ENCODE data around the gene SLC28A2.

SLC28A2 gene

DNA sequence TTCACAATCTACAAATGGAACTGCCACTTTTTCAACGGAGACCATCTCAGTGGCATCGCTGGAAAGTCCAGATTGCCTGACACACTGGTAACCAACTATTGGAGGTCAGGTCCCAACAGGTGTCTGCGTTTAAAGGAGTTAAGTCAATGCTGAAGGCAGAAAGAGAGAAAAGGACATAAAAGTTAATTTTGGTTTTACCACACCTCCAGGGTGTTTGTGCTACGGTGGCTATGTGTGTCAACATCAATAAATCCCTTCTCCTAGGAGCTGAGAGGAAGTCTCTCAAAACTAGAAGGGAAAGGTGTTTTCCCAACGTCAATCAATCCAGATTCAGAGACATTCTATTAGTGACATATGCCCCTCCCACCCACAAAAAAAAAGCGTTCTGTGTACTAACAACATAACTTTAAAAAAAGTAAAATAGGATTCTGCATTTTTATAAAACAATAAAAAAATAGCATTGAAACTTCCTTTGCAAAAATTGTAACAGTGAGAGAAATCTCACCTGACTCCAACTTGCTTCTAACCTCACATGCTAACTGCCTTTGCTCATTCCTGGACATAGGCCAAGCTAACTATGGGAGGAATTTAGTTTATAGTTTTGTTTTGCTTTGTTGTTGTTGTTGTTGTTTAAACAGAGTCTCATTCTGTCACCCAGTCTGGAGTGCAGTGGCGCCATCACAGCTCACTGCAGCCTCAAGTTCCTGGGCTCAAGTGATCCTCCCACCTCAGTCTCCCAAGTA lies 67.6 kb downstream of the SLC28A2 start:
- peak in 1 of 2 experiments; percentile 68 for DNase-seq (ENCODE audit: low read depth in 1 of 2, low spot score in 1 of 2)
- in situ Hi-C loops (cut with HindIII; ENCODE audit: low pct_unique_long_range_greater_than_20kb, low sequenced_read_pairs) = no loop called here
- TF ChIP-seq JUND (IDR thresholded peaks at IDR 0.05; ENCODE audit: low read depth) = 0 out of 2 replicates have a peak, but pooled peaks have one; percentile 53

DNA sequence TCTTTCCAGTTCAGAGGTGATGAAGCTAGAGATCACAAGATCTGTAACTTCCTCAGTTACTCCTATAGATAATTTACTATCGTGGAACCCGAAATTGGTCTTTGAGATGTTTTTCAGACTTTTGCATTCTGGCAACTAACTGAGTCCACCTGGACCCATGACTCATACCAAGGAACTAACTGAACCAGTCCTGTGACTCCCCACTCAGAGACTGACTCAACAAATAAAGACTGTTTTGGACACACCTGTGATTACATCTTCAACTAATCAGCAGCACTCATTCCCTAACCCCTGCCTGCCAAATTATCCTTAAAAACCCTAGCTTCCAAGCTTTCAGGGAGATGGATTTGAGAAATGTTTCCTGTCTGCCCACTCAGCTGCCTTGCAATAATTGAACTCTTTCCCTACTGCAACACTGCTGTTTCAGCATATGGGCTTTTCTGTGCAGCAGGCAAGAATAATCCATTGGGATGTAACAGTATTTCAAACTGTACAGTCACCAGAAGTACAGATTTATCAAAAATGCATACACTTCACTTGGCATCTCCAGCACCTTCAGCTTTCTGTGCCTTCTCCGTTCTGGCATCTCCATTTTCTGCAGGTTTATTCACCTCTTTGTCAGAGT lies 68.7 kb downstream of the SLC28A2 start:
- peak in 1 of 2 experiments; percentile 84 for DNase-seq (ENCODE audit: low read depth in 1 of 2, low spot score in 1 of 2)
- in situ Hi-C loops (cut with HindIII; ENCODE audit: low pct_unique_long_range_greater_than_20kb, low sequenced_read_pairs) = no loop called here
- peak; percentile 77 for TF ChIP-seq JUND (IDR thresholded peaks at IDR 0.05; ENCODE audit: low read depth)

DNA sequence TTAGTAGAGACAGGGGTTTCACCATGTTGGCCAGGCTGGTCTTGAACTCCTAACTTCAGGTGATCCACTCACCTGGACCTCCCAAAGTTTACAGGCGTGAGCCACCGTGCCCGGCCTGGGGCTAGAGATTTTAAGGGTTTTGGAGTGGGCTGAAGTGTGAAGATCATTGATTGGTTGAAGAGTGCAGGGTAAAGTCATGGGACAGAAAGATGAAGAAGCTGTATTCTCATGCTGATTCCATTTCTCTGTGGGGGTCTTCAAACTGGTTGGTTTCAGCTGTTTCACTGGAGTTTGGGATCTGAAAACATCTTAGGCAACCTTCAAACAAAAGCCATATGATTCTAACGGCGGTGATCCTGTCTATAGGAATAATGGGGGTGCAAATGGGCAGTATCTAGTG lies 74.2 kb downstream of the SLC28A2 start:
- DNase-seq (ENCODE audit: low read depth in 1 of 2, low spot score in 1 of 2) = no peak
- in situ Hi-C loops (cut with HindIII; ENCODE audit: low pct_unique_long_range_greater_than_20kb, low sequenced_read_pairs) = no loop called here
- TF ChIP-seq JUND (IDR thresholded peaks at IDR 0.05; ENCODE audit: low read depth) = no peak

DNA sequence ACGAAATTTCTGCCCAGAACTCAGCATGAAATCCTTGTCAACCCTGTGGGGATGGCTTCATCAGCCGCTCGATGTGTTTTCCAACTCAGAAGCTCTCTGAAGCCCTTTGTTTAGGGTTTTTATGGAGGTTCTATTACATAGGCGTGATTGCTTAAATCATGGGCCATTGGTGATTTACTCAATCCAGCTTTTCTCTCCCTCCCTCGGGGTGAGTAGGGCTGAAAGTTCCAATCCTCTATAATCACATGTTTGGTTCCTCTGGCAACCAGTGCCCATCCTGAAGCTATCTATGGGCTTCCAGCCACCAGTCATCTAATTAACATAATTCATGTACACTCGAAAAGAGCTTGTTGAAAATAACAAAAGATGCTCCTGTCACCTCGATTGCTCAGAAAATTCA lies 74.7 kb downstream of the SLC28A2 start:
- no peak for DNase-seq (ENCODE audit: low read depth in 1 of 2, low spot score in 1 of 2)
- in situ Hi-C loops (cut with HindIII; ENCODE audit: low pct_unique_long_range_greater_than_20kb, low sequenced_read_pairs) = no loop called here
- no peak for TF ChIP-seq JUND (IDR thresholded peaks at IDR 0.05; ENCODE audit: low read depth)

All from T47D (cell line).